Activated CD4-positive, alpha-beta T cell treated with anti-CD3 and anti-CD28 coated beads for 24 hours (primary cell): ENCODE measurements around the gene OASL.

ENCODE experiments used
- DNase-seq, 2 donors: peaks; one replicate each; pipeline ENCODE4 v3.0.0-alpha.2; 2020; ENCODE audit warnings: low read depth in 2 of 2

OASL gene

GRCh38 chr12:120991965-120992364 lies 47.1 kb downstream of the OASL start:
- DNase-seq, result no peak

DNA sequence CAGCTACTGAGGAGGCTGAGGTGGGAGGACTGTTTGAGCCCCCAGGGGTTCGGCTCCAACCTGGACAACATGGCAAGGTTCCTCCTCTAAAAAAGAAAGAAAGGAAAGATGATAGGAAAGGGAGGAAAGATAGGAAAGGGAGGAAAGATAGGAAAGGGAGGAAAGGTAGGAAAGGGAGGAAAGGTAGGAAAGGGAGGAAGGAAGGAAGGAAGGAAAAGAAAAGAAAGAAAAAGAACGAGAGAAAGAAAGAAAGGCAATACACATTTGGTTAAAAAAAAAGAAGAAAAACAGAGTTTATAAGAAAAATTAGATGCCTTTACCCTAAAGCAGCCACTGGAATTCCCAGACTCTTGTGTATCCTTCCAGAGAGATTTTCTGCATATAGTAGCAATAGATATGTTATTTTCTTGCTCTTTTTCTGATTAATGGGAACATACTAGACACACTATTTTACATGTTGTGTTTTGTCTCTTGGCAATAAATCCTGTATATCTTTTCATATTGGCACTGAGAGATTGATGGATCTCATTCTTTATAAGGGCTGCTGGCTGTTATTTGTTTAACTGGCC lies 48.5 kb downstream of the OASL start:
- DNase-seq, result no peak

GRCh38 chr12:120989687-120990086 lies 49.4 kb downstream of the OASL start:
- DNase-seq, result no peak

- no peak for DNase-seq
Observed at GRCh38 chr12:120988658-120989057, 50.4 kb downstream of the OASL start.

GRCh38 chr12:120988234-120988633 lies 50.8 kb downstream of the OASL start:
- DNase-seq, result no peak

DNA sequence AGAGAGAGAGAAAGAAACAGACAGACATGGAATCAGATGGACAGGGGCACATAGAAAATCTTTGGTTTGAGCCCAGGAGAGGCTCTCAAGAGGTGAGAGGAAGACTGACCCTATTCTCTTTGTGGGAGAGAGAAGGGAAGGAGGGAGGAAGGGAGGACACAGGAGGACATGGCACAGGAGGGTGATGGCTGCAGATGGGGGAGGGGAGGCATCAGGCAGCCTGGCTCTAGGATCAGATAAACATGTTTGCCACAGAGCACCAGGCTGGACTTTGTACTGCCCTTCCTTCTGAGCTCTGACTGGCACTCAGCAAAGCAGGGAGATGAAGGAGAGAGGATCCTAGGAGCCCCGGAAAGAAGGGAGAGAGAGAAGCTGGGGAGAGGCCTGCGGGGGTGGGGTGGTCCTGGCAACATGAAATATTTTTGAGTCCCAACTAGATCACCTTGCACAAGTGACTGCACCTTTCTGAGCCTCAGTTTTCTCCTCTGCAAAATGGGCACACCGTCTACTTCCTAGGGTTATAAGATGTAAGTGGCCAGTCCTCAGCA lies 54.6 kb downstream of the OASL start:
- no peak for DNase-seq

DNA sequence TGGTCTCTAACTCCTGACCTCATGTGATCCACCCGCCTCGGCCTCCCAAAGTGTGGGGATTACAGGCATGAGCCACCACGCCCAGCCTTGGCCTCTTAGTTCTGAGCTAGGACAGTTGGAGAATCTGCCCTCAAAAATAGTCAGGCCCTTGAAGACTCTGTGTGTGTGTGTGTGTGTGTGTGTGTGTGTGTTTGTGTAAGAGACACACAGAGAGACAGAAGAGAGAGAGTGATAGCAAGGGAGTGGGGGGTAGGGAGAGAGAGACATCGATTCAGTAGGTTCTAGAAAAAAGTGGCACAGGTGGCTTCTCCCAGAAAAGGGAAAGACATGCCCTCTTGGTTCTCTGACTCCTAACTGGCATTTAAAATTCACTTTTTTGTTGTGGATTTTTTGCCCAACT lies 55.3 kb downstream of the OASL start:
- no peak for DNase-seq

GRCh38 chr12:120982659-120983058 lies 56.4 kb downstream of the OASL start:
- no peak for DNase-seq

DNA sequence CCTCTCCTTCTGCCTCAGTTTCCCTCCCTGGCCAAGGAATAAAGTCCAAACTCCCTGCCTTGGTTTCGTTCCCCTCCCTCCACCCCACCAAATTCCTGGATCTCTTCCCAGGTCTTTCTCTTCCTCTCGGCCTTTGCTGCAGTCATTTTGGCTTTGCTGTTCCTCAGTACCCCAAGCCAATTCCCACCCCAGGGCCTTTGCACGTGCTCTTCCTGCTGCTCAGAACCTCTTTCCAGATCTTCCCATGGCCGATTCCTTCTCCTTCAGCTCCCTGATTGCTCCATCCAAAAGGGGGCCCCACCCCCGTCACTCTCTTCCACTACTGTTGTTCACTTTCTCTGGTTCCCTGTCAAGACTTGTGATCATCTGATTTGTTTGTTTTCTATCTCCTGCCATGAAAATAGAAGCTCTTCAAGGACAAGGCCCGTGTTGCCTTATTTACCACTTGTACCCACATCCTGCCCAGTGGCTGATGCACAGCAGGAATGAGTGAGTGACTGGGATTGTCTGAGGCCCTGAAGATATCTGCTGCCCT lies 57.6 kb downstream of the OASL start:
- no peak for DNase-seq

DNA sequence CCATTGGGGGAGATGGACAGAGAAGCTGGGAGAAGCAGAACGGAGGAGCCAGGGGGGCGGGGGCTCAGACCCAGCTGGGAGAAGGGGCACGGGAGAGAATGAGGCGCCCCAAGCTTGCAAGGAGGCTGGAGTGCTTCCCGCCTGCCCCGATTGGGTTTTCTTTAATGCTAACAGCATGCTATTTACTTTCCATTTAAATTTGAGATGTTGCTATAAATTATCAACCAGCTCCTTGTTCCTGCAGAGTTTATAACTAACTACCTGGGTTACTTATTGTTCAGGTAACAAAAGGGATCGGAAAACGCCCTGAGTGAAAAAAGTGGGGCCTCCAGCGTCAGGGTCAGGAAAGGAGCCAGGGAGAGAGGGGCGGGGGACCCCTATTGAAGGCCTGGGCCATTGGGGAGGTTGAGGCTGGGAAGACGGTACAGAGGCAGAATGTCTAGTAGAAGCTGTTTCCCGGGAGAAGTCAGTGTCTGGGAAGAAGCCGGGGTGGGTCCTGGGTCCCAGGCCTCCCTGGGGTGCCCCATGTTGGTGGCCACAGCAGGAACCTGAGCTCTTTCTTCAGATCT lies 58.2 kb downstream of the OASL start:
- DNase-seq, result no peak

DNA sequence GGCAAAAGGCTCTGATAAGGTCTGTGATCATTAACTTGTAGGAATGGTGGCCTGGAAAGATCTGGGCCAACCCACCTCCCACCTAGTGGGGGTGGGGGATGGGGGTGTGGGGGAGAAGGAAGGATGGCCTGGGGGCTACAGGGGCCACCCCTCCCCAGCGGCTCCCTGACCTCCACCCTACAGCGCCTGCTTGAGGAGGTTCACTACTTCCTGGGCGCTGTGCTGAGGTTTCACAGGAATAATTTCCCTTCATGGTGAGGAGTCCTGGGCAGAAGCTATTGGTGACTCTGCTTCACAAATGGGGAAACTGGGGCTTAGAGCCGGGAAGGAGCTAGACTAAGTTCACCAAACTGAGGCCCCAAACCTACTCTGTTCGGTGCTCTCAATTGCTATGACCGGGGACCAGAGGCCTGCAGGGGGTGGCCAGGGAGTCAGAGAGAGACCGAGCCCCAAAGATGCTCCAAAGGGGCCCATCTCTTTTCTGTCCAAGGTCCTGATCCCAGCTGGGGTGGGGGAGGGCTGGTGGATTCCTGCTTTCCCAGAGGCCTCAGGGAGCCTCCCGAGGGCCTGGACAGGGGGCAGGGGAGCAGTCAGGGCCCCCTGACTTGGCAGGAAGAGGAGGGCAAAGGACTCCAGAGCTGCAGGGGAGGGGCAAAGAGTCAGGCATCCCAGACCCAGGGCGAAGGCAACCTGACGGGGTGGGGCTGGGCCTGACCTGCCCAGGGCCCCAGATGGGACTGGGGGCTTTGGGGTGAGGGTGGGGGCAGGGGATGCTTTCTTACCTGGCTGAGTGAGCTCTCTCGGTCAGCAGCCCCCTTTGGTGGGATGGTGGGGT lies 59.0 kb downstream of the OASL start:
- DNase-seq, result no peak

GRCh38 chr12:120979220-120979861 lies 59.7 kb downstream of the OASL start:
- no peak for DNase-seq

DNA sequence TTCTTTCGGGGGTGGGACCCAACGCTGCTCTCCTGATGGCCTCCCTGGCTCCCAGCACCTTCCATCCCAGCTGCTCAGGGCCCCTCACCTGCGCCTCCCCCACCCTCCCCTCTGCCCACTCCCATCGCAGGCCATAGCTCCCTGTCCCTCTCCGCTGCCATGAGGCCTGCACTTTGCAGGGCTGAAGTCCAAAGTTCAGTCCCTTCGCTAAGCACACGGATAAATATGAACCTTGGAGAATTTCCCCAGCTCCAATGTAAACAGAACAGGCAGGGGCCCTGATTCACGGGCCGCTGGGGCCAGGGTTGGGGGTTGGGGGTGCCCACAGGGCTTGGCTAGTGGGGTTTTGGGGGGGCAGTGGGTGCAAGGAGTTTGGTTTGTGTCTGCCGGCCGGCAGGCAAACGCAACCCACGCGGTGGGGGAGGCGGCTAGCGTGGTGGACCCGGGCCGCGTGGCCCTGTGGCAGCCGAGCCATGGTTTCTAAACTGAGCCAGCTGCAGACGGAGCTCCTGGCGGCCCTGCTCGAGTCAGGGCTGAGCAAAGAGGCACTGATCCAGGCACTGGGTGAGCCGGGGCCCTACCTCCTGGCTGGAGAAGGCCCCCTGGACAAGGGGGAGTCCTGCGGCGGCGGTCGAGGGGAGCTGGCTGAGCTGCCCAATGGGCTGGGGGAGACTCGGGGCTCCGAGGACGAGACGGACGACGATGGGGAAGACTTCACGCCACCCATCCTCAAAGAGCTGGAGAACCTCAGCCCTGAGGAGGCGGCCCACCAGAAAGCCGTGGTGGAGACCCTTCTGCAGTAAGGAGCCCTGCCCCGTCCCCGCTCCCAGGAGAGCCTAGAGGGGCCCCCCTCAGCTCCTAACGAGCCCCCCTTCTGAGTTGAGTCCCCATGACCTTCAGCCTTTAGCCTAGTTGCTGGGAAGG lies 60.5 kb downstream of the OASL start, which contains the start of gene HNF1A:
Gene HNF1A, plus strand, starts transcription at position 248 of the 924 bp plus-strand sequence. Its CDS starts 226 bp downstream, at position 474.
- no peak for DNase-seq

GRCh38 chr12:120977531-120978295 lies 61.3 kb downstream of the OASL start:
- no peak for DNase-seq

DNA sequence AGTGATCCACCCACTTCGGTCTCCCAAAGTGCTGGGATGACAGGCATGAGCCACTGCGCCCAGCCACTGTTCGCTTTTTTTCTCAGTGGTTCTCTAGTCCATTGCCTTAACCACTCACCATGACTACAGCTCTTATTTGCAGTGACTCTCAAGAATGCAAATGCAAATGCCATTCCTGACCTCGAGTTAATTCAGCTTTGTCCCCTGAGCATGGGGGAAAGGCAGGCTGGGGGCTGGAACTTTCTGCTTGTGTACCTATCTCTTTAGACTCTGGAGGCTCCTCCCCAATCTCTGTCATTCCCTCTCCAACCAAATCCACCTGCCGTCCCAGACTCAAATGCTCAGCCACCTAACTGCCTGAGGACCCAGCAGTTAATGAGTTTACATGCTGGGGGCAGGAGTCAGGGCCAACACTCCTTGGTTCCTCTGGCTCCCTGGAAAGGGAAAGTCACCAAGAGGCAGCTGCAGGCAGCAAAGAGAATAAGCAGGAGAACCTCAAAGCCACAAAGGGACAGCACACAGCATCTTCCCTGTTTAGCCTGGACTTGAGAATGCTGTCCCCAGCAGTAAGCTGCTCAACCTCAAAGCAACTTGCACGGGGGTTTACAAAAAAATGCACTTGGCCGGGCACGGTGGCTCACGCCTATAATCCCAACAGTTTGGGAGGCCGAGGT lies 66.0 kb downstream of the OASL start:
- no peak for DNase-seq

DNA sequence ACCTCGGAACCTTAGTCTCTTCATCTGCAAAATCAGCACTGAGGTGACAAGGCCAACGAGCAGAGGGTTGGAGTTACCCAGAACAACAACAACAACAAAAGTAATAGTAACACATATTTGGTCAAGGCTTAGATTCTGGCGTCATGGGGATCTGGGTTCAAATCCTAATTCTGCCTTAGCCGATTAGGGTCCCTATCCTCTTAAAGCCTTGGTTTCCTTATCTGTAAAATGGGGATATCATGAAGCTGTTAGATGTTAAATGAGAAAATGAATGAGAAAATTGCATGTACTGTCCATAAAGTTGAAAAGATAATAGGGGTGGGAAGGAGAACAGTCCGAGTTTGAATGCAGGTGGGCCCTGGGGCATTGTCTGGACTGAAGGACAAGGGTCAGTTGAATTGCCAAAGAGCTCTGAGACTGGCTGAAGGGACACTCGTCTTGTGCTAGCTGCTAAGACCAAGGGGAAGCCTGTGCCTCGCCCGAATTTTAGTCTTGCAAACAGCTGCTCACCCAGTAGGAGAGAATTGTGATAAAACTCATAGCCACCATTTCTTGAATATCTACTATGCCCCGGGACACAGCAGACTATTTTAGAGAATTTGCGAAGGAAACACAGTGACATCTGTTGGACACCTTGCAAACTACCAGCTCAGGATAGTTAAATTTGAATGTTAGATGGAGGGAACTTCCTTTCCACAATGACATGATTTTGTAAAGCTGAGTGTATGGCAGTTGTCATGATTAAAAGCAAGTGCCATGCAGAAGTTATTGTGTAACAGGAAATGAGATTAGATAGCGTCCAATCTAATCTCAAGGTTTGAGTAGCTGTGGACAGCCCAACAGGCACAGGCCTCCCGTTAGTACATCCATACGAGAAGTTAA lies 67.5 kb downstream of the OASL start:
- peak in 1 of 2 donors; percentile 4 for DNase-seq

DNA sequence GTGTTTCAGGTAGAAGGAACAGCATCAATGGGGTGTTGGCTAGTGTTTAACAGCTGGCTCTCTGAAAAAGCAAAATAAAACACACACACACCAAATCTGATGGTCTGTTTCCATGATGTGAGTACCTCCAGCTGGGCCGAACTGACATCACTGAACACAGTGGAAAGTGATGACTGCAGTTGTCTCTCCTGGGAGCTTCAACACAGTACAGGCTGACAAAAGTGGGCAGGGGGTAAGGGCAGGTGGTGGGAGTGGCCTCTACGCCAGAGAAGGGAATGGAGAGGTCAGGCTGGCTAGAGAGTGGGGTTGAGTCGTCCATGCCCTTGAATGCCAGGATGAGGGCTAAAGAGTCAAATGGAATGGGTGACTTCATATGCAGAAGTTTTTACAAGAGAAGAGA lies 68.7 kb downstream of the OASL start:
- no peak for DNase-seq
